GM04504 (cell line): ENCODE measurements around the gene MUSK.

Experiments
- DNase-seq: peaks from one replicate; pipeline ENCODE4 v3.0.0-alpha.2; 2012; ENCODE audit warnings: low read depth

The MUSK gene

DNA sequence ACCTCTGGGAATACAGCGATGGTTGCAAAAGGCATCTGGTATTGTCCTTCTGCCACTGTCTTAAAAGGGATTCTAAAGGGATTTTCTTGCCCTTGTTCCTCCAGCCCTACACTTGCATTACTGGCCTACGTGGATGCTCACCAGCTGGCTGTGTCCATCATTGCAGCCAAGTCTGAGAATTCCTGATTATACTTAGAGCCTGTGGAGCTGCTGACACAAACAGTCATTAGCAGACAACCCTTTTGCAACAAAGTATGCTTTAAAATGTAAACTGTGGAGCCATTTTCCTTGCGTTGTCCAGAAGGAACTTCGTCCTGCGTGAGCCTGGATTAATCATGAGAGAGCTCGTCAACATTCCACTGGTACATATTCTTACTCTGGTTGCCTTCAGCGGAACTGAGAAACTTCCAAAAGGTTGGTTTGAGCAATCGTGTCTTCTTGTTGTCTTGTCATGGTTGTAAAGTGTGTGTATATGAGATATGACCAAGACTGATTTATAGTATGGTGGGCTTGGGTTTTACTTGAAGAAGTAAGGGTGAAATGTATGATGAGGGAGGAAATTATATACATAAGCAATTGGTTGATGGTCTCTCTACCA is at the start of gene MUSK:
Gene MUSK (plus strand): TSS at position 222 of the 598 bp plus-strand sequence. CDS start 114 bp downstream, at position 336.
- DNase-seq = no peak

- DNase-seq = no peak
Observed at GRCh38 chr9:110619831-110620230, 48.8 kb upstream of the MUSK start.

DNA sequence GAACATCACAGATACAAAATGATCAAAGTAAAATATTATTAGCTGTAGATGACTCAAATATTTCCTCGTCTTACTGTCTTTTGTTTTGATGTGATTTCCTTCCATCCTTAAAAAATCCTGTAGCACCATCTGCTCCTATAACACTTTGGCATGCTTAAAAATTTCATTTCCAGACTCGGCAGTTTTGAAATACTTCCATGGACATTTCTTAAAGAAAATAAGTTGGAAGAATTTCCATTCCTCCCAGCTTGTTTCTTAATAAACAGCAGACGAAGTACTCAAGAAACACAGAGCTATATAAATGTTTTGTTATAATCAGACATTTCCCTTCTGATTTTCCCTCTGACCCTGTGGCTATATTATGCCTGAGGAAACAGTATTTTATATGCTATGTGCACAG is 47.9 kb upstream of the MUSK start:
- DNase-seq = no peak

- no peak for DNase-seq
Observed at GRCh38 chr9:110622368-110622767, 46.2 kb upstream of the MUSK start.

DNA sequence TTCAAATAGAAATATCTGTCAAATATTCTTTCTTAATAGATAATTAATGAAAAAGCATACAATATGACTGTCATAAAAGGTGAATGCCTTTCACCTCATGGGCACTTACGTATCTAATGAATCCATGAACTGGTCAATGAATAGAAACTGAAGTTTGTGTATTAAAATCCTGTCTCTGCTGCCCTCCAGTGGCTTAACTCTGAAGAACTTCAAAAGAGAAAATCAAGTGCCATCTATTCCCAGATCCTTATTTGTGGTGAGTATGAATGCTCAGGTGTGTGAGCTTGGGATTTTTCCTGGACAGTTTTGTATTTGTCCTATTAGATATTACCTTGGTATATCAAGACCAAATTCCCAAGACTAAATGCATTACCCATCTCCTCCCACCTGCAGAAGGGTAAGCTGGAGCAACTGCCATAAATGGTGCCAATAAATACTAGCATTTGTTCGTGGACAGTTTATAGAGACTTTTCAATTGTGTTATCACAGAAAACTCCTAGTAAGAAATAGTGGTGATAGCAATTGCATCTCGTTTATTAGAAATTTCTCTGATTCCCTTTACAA is 45.0 kb upstream of the MUSK start:
- DNase-seq = peak; percentile 35

- DNase-seq = peak; percentile 76
Observed at GRCh38 chr9:110626101-110626829, 42.3 kb upstream of the MUSK start.

GRCh38 chr9:110635589-110635988 is 33.0 kb upstream of the MUSK start:
- no peak for DNase-seq

- DNase-seq = no peak
Observed at GRCh38 chr9:110638381-110638954, 30.1 kb upstream of the MUSK start.

DNA sequence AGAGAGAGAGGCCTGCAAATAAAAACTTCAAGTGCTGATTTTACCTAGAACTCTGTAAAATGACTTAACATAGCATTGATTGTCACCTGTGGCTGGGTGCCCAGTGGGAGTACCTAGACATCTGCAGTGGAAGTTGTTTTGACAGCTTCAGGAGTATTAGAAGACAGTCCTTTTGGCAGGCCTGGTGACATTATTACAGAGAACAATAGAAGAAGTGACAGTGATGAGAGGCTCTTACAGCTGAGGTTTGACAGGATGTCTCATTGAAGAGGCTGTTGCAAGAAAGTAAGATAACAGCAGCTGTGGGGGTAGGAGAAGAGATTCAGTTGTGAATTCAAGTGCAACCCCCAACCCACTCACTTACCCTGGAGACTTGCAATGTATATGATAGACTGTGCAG is 27.9 kb upstream of the MUSK start:
- DNase-seq = no peak

GRCh38 chr9:110641293-110641692 is 27.3 kb upstream of the MUSK start:
- DNase-seq = no peak

DNA sequence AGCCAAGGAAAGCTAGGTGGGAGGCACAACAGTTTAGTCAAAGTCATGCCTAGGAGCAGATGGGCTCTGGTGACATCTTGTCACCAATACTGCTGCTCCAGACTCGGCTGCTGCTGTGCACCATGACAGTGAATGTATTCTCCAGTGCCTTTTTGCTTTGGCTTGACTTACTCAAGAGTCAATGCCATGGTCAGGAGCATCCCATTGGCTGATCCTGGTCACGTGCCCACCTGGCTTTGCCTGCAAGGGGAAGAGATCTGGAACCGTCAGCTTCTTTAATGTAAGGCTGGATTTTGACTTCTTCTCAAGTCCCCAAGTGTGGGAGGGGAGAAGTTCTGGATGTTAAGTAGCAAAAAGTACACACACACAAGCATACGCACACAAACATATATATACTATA is 19.9 kb upstream of the MUSK start:
- no peak for DNase-seq

- DNase-seq = no peak
Observed at GRCh38 chr9:110650261-110650660, 18.3 kb upstream of the MUSK start.

DNA sequence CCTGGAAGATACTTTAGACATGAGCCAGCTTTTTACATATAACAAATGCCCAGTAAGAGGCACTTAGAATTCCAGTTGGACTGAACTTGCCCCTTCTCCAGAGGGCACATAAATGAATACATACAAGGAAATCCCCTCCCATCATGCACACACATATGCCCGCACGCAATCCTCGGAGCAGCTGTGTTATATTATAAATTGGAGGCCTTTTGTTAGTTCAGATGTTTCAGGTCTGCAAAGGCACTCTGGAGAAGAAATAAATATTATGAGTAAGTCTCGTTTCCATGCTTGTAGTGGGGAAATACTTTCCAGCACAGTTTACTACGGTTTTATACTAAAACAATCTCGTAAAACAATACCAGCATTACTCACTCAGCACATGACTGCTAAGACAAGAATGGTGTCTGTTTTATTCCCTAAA is 17.6 kb upstream of the MUSK start:
- DNase-seq = peak; percentile 90

GRCh38 chr9:110655754-110656641 is 12.6 kb upstream of the MUSK start:
- peak; percentile 71 for DNase-seq

- peak; percentile 48 for DNase-seq
Observed at GRCh38 chr9:110659891-110660541, 8.6 kb upstream of the MUSK start.

- no peak for DNase-seq
Observed at GRCh38 chr9:110669433-110669832, 842 bp downstream of the MUSK start.

- DNase-seq = no peak
Observed at GRCh38 chr9:110671849-110672248, 3.3 kb downstream of the MUSK start.

DNA sequence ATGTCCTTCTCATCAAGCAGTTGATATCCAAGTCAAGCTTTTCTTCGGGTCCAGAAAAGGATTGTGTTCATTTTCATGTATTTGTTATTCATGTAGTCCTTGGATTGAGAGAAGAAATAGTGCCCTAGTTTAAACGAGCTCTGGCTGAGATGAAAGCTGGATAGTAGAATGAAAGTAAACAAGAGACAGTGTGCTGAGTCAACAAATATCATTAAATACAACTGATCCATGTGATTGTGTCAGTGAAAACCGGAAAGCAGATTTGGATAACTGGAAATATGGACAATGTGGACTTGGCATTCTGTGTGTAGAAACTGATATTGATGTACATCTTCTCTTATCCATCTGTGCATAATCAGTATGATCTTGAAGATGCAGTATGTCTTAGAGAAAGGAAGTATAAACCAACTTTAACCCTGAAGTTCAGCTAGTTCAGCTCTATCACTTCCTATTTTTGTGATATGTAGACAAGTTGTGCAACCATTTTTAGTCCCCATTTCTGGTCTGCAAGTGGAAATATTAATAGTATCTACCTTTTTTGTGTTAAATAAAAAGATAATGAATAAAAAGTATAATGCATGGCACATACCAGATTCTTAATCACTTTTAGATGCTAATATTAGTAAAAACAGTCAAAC is 4.4 kb downstream of the MUSK start:
- DNase-seq = no peak

- DNase-seq = no peak
Observed at GRCh38 chr9:110687497-110687896, 18.9 kb downstream of the MUSK start.

DNA sequence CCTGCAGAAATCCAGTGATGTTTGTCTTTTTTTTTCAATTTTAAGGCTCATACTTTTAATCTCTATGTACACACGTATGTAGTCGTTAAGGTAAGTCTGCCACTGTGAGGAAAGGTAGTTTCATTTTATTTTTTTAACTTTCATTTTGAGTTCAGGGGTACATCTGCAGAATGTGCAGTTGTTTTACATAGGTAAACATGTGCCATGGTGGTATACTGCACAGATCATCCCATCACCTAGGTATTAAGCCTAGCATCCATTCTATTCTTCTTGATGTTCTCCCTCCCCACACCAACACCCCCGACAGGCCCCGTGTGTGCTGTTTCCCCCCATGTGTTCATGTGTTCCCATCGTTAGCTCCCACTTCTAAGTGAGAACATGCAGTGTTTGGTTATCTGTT is 19.7 kb downstream of the MUSK start:
- no peak for DNase-seq

- DNase-seq = no peak
Observed at GRCh38 chr9:110691002-110691549, 22.5 kb downstream of the MUSK start.
